HG03469 (cell line): ENCODE results near the gene PIP5K1C.

ENCODE experiments used
- ATAC-seq: cut with Tn5 transposase; IDR thresholded peaks from one replicate; pipeline ENCODE4 v1.9.1; 2021; ENCODE audit warnings: mild to moderate bottlenecking, moderate library complexity, moderate number of reproducible peaks; ENCODE audit not compliant: unreplicated experiment

Gene PIP5K1C

DNA sequence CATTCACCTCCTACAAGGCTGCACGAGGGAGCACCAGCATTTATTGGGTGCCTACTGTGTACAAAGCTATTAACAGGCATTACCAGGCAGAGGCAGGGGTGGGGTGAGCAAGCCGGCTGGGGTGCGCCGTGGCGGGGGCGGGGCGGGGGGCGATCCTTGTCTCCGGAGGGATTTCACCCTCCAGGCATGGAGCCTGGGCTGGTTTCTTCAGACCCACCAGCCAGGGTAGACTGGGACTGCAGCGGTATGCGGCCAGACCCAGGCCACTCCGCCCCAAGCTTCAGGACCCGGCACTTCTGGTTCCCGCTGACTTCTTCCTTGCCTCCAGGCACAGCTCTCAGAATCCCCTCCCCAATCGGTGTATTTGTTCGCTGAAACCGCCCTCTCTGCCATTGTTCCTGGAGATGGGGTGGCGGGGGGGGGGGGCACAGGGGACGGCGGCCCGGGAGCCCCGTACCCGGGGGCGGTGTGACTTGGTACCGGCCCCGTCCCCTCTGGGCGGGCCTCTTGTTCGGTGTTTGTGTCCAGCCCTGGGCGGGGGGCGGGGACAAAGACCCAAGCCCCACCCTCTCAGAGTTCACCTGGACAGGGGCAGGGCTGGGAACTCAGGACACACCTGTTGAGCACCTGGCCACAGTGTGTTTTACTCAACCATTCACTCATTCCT, 22.3 kb upstream of the PIP5K1C start:
- no peak for ATAC-seq

DNA sequence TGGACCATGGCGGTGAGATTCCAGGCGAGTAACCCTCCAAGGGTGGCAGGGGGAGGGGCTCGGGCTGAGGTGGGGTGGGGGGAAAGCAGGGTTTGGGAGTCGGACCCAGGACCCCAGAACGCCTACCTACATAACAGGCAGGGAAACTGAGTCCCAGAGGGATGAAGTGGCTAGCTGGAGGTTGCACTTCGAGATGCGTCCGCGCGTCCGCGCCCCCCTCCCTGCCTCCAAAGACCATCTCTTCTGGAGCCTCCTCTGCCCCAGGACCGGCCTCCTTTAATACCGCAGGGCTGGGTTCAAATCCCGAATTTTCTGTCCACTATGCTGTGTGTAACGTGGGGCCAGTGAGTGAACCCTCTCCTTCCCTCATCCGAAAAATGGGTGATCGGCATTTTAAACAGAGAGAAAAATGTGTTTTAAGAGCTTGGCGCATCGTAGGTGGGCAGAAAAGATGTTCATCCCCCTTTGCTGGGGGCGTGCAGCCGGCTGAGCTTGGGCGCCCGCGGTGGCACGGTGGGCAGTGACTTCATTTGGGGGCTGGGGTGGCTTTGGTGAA, 21.7 kb upstream of the PIP5K1C start:
- no peak for ATAC-seq

DNA sequence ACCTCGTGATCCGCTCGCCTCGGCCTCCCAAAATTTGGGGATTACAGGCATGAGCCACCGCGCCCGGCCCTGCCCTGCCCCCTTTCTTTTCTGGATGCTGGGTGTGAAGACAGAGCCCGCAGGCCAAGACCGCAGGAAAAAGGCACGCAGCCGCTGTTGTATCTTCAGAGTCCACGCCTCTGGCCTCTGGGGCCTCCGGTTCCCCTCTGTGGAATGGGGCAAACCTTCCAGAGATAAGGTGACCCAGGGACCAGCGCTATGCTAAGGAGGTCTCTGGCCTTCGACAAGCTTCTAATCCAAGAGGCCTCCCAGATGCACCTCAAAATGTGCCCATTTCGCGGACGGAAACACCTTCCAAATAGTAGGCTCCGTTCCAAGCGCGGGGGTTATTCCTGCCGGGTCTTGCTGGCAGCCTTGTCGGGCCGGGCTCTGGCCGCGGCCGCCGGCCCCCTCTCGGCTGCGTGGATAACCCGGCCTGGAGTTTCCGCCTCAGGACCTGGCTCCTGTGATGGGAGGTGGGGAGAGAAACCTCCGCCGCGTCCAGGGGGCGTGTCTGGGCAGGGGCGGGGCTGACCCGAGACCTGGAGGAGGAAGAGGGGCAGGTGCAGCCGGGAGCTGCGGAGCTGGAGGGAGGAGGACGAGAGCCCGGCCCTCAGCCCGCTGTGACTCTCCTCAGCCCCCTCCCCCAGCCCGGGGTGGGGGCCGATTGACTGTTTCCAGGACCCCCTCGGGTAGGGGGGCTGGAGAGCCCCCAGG, 21.0 kb upstream of the PIP5K1C start:
- ATAC-seq = no peak

DNA sequence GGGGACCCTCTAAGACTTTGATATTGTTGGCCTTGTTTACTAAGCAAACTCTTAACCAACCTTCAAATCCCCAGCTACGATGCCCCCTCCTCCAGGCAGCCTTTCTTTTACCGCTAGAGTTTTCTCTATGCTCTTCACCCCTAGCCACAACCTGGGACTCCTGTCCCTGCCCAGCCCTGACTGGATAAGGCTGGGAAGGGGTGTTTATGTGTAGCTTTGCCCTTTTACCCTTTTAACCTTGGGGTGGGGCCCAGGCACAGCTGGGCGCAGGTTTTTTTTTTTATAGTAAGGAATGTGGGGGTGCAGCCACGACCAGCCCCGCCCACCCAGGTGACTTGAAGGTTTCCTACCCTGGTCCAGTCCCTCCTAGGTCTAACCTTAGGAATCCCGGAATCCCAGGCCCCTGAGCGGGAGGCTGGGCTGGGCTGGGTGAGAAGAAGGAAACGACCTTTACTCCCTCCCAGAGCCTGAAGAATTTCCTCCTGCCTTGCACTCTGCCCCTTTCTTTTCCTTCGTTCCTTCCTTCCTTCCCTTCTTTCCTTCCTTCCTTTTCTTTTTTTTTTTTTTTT, 20.2 kb upstream of the PIP5K1C start:
- ATAC-seq = no peak

DNA sequence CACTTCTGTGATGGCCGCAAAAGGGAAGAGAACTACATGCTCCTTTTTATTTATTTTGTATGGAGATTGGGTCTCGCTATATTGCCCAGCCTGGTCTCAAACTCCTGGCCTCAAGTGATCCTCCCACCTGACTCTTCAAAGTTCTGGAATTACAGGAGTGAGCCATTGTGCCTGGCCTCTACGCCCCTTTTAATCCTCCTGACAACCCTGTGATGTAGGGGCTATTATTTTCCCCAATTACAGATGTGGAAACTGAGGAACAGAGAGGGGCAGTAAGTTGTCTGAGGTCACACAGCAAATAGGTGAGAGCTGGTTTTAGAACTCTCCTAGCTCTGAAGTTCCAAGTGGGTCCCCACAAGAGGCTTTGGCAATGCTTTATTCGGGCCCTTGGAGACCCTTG, 19.6 kb upstream of the PIP5K1C start:
- no peak for ATAC-seq

DNA sequence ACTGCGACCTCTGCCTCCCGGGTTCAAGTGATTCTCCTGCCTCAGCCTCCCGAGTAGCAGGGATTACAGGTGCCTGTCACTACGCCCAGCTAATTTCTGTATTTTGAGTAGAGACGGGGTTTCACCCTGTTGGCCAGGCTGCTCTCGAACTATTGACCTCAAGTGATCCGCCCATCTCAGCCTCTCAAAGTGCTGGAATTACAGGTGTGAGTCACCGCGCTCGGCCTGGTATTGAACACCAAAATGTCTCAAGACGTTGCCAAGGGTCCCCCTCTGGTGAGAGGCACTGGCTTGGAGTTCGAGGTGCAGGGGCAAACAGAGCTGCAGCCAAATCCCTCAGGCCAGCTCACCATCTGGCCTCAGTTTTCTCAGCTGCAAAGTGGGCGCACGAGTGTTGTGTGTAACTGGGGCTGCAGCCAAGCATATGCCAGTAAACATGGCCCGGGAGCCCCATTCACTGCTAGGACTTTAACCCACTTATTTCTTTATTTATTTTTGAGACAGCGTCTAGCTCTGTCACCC, 15.9 kb upstream of the PIP5K1C start:
- no peak for ATAC-seq

DNA sequence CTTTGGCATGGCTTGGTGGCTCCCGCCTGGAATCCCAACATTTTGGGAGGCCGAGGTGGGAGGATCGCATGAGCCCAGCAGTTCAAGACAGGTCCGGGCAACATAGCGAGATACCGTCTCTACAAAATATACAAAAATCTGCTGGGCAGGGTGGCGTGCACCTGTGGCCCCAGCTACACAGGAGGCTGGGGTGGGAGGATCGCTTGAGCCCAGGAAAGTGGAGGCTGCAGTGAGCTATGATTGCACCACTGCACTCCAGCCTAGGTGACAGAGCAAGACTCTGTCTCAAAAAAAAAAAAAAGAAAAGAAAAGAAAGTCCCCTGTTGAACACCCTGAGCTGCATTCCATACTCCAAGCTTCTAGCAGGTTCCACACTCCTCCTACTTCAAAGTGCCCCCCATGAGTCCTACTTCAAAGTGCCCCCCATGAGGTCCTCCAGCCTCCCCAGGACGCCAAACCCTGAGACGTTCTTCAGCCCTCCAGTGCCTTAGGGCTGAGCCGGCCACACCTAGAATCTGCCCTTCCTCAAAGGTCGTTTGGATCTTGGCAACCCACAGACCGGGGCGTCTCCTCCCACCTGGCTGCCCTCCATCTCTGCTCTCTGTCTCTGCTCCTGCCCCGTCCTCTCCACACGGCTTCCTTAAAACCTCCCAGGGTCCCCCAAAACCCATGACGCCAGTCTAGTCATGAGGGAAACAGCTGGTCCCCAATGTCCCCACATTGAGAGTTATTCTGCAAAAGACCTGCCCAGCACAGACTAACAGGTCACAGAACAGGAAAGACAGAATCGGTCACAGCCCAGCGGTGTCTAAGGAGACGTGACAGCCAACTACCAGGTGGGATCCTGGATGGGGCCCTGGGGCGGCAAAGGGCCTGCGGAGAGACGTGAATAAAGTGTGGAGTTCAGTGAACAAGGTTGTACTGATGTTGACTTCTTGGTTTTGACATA, 12.7 kb upstream of the PIP5K1C start:
- no peak for ATAC-seq

DNA sequence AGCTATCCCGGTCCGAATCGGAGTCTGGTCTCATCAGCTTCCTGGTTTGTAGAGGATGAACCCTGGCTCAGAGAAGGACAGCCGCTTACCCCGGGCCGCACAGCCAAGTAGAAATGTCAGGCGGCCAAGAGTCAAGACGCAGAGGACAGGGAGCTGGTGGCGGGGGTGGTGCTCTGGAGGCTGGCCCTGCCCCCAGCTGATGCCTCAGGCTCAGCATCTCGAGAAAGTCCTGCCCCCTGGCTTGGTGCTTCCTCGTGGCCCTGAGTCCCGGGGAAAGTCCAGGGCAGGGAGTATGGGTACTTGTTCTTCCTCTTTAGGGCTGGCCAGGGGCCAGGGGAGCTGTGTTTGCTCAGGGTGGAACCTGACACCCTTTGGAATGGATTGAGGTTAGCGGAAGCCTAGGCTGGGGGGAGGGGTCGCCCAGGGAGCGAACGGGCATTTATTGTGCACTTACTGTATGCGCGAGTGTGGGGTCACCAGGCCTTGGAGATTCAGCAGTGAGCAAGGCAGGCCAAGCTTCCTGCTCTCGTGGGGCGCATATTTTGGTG, 10.1 kb upstream of the PIP5K1C start:
- no peak for ATAC-seq

DNA sequence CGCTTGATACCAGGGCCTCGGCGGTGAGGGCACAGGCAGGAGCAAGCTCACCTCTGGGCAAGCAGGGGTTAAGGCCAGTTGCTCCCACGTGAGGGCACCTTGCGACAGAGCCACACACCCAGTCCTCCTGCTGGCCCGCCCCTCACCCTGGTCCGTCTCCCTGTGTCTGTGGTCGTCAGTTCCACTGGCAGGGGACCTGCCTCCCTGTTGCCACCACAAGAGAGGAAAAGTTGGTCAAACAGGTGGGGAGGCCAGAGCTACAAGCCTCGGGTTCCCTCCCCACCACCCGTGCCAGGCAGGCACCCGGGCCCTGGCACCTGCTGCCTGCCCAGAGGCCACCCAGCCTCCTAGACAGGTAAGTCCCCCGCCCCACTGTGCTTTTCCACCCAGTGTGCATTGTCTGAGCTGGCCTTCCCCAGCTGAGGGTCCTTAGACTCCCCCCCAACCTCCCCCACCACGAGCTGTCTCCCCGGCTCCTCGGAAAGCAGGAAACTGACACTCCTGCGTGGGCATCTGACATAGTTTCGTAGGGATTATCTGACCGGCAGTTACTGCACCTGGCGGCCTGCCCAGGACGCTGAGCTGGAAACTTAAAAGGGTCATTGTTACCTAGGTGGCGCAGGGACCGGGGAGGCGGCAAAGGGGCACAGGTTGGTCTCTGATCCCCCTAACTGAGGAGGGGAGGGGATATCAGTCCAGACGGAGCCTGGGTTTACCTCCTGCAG, 8.1 kb upstream of the PIP5K1C start, which contains the start of gene TJP3:
TSS of gene TJP3 (plus strand) at position 178 of the 725 bp plus-strand sequence. CDS start 20,049 bp downstream, outside the sequence.
- ATAC-seq = no peak

DNA sequence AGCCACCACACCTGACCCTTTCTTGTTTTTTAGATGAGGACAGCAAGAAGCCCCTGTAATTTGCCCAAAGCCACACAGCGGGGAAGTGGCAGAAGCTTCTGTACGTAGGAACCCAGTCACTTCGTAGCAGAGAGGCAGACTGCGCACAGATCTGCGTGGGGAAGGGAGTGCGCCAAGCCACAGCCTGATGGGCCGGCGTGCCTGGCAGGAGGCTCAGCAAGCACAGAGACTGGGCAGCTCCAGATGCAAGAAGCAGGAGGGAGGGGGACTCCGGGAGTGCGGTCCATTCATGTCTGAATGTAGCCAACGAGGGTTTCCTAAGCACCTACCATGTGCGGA, 7.6 kb upstream of the PIP5K1C start:
- no peak for ATAC-seq

DNA sequence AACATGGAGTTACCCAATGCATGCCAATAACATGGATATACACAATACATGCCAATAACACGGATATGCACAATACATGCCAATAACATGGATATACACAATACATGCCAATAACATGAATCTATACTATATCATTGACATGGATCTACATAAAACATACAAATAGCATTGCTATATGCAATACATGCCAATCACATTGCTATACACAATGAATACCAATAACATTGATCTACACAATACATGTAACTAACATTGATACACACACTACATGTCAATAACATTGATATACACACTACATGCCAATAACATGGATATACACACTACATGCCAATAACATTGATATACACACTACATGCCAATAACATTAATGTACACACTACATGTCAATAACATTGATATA, 932 bp upstream of the PIP5K1C start:
- ATAC-seq = no peak

DNA sequence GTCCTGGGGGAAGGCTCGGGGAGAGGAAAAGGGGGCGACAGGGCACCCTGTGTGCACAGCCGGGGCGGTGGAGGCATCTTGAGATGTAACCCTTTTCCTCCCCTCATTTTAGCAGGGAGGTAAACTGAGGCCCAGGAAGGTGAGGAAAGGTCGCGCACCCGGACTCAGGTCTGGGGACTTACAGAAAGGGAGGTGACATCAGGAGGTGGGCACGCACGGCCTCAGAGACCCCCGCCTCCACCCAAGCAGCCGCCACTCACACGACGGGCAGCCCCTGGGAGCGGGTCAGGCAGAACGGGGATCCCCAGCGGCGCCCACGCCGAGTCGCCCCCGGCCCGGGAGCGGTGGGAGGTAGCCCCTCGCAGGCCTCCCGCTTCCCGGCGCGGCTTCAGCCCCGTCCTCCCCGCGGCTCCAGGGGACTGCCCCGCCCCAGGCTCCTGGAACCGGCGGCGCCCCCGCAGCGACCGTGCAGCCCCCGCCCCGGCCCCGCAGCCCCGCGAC, 477 bp downstream of the PIP5K1C start:
- no peak for ATAC-seq

DNA sequence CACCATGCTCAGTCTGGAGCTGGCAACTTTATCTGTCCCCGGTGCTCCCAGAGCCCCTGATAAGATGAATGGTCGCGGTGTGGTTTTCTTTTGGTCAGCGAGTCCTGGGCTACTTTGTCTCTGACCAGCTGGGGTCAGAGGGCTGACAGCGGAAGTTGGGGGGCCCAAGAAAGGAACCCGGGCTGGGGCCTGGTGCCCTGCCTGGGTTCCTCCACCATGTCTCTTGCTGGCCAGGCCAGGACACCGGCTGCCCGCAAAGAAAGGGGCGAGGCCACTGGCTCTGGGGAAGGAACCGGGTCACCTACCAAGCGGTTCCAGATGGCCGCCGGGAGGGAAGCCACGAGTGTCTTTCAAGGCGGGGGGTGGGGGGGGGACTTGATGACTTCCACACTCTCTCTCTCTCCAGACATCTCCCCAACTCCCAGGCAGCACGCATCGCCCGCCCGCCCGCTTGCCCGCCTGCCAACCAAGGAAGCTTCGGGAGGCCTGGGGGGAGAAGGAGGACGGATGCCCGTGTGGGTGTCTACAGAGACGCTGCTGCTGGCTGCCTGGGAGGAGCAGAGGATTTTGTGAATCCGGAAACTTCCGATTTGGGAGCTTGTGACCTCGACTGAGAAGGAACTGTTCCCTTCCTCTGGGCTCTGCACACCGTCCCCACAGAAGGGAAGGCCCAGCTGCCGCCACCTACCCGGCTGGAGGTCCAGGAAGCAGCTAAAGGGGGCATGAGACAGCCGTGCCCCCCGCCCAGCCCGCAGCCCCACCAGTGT, 1.1 kb downstream of the PIP5K1C start:
- ATAC-seq = no peak

DNA sequence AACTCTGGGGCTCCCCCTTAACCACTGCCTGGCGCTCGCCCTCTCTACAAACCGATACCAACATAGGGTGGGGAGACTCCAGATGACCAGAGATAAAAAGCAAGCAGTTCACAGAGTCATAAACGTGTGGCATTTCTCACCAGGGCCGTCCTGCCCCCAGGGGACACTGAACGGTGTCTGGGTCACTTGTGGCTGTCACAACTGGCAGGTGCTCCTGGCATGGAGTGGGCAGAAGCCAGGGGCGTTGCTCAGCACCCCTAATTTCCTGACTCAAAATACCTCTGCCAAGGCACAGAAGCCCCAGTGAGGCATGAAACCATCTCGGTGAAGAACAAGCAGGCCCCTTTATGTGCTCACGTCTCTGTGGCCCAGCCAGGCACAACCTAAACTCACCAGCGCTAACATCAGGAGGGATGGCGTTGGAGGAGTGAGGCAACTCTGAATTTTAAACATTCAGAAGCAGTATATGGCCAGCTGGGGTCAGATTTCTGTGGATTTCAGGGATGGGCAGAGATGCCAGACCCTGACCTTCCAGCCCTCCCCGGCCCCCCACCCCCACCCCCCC, 1.8 kb downstream of the PIP5K1C start:
- no peak for ATAC-seq

DNA sequence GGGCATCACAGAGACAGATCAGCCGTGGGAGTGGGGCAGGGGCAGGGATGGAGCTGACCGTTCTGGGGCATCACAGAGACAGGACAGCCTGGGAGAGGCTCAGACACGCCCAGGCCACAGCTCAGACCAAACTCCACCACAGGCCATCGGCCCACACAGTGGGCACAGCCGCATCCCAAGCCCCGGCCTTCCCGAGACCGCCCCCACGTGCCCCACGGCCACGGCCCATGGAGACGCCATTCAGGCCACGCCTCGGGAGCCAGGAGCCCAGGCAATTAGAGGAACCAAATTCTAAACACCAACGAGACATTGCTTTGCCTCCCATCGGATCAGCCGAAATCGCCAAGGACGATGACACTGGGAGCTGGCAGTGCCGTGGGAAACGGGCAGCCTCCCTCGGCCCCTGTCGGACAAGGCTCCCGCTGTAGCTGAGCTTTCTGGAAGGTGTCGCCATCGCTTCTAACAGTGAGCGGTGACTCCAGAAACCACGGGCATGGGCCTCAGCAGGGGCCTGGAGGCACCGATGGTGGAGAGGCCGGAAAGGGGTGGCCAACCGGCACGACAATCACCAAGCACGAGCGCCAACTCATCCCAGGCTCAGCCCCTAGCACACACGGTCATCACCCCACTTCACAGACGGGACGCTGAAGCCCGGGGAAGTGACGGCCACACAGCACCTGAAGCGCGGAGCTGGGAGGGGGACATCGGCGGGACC, 2.4 kb downstream of the PIP5K1C start:
- no peak for ATAC-seq

DNA sequence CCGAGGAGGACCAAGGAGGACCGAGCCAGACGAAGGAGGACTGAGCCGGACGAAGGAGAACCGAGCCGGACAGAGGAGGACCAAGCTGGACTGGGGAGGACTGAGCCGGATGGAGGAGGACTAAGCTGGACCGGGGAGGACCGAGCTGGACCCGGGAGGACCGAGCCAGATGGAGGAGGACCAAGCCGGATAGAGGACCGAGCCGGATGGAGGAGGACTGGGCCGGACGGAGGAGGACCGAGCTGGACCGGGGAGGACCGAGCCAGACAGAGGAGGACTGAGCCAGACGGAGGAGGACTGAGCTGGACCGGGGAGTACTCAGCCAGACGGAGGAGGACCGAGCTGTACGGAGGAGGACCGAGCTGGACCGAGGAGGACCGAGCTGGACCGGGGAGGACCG, 3.2 kb downstream of the PIP5K1C start:
- no peak for ATAC-seq

DNA sequence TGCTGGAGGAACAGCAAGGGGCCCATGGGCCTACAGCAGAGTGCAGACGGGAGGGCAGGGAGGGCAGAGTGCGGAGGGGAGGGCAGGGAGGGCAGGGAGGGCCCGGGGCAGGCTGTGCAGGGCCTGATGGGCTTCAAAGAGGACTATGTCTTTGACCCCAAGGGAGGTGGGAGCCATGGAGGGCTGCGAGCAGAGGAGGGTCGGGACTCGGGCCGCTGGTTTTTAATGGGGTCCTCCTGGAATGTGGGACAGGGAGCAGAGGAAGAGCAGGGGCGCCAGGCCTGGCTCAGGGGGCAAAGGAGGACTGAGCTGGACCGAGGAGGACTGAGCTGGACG, 3.6 kb downstream of the PIP5K1C start:
- ATAC-seq = no peak
